ENCODE measurements around the gene SDK2. TPM values are rescaled to one million over a fixed set of nuclear protein-coding genes. Genes with fewer than 3 reads are reported as not detected.

Gene SDK2
- total and polyA plus RNA-seq, 2 of the 4 experiments (the other 2 are of a cell fraction): under 0.01 to 0.03 TPM

GRCh38 chr17:73634629-73635028 is 9.6 kb downstream of the SDK2 start:
- H2BK5ac ChIP-seq (ENCODE audit: low read depth, low read length, poor library complexity, severe bottlenecking): no peak overlapping the region
- no peak overlapping the region for H4K5ac ChIP-seq (ENCODE audit: low read depth, low read length)
- H3K9ac ChIP-seq (ENCODE audit: low read depth, low read length): no peak overlapping the region
- H3K18ac ChIP-seq (ENCODE audit: low read depth, low read length): no peak overlapping the region
- no peaks in the 10 kb centered on the region for H3K79me1 ChIP-seq (ENCODE audit: low read depth in 1 of 2, low read length in 2 of 2)
- H2AK9ac ChIP-seq (replicated peaks; ENCODE audit: low read depth, low read length, poor library complexity): no peak overlapping the region
- no peaks in the 10 kb centered on the region for H3K27me3 ChIP-seq (ENCODE audit: control insufficient read depth, insufficient read depth, low read length)
- intact Hi-C loops (cut with micrococcal nuclease) (no loop called here), in situ Hi-C loops (cut with MboI; ENCODE audit: low sequenced_read_pairs) (no loop called here), dilution Hi-C loops (cut with HindIII; ENCODE audit: low sequenced_read_pairs, unreplicated experiment) (no loop called here)
- H3K9me3 ChIP-seq (ENCODE audit: control insufficient read depth, insufficient read depth, low read length): no peaks in the 10 kb centered on the region; the same call in 1 of the 2 replicates
- no peaks in the 10 kb centered on the region for H3K36me3 ChIP-seq (ENCODE audit: control insufficient read depth, insufficient read depth, low read length)
- no TSS peak for BruUV-seq (replicated peaks)
- no peak overlapping the region for H2BK120ac ChIP-seq (ENCODE audit: low read depth, low read length)
- H3K27ac ChIP-seq (ENCODE audit: insufficient read depth, low read length): no peak overlapping the region
- H3K4me1 ChIP-seq (ENCODE audit: control insufficient read depth, insufficient read depth, low read length): no peaks in the 10 kb centered on the region
- DNase-seq (no peak), ATAC-seq (ENCODE audit: low read depth) (no peak)
- WGBS, 2 experiments (ENCODE audit: extremely low coverage in 2 of 2, insufficient read length in 1 of 2): 75% methylated on average over 1 of the region's 5 CpGs; no CpG with 5 or more reads in 1 of the 2 experiments
- no peak overlapping the region for H4K8ac ChIP-seq (ENCODE audit: low read depth in 2 of 2, low read length in 2 of 2)
- no peak overlapping the region for H3K4me2 ChIP-seq (ENCODE audit: low read depth, low read length)
- POLR2A ChIA-PET (ENCODE audit: unreplicated experiment): no interaction called here
- TF ChIP-seq MXI1 (IDR thresholded peaks at IDR 0.05; ENCODE audit: borderline replicate concordance, low read depth, low read length) (no peak), FOS (IDR thresholded peaks at IDR 0.05; ENCODE audit: low read depth, low read length) (no peak), BHLHE40 (IDR thresholded peaks at IDR 0.05; ENCODE audit: low read depth, low read length) (no peak), POLR2A (IDR thresholded peaks at IDR 0.05; ENCODE audit: low read depth, low read length) (no peak), RCOR1 (IDR thresholded peaks at IDR 0.05; ENCODE audit: insufficient replicate concordance, low read length) (no peak), RFX5 (IDR thresholded peaks at IDR 0.05; ENCODE audit: low read depth, low read length) (no peak), MAFK (IDR thresholded peaks at IDR 0.05; ENCODE audit: low read depth, low read length) (no peak), RAD21 (IDR thresholded peaks at IDR 0.05; ENCODE audit: low read length) (no peak), CHD1 (IDR thresholded peaks at IDR 0.05; ENCODE audit: low read depth, low read length) (no peak), MAZ (IDR thresholded peaks at IDR 0.05; ENCODE audit: borderline replicate concordance, low read depth, low read length) (no peak), CEBPB (IDR thresholded peaks at IDR 0.05; ENCODE audit: low read depth, low read length) (no peak), SMC3 (IDR thresholded peaks at IDR 0.05; ENCODE audit: low read depth, low read length) (no peak), NFE2L2 (IDR thresholded peaks at IDR 0.05; ENCODE audit: low read depth, low read length) (no peak)
- TF ChIP-seq, protein P1, sequence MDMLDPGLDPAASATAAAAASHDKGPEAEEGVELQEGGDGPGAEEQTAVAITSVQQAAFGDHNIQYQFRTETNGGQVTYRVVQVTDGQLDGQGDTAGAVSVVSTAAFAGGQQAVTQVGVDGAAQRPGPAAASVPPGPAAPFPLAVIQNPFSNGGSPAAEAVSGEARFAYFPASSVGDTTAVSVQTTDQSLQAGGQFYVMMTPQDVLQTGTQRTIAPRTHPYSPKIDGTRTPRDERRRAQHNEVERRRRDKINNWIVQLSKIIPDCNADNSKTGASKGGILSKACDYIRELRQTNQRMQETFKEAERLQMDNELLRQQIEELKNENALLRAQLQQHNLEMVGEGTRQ (IDR thresholded peaks at IDR 0.05; ENCODE audit: low read depth, low read length): no peak
- TF ChIP-seq, protein P2, sequence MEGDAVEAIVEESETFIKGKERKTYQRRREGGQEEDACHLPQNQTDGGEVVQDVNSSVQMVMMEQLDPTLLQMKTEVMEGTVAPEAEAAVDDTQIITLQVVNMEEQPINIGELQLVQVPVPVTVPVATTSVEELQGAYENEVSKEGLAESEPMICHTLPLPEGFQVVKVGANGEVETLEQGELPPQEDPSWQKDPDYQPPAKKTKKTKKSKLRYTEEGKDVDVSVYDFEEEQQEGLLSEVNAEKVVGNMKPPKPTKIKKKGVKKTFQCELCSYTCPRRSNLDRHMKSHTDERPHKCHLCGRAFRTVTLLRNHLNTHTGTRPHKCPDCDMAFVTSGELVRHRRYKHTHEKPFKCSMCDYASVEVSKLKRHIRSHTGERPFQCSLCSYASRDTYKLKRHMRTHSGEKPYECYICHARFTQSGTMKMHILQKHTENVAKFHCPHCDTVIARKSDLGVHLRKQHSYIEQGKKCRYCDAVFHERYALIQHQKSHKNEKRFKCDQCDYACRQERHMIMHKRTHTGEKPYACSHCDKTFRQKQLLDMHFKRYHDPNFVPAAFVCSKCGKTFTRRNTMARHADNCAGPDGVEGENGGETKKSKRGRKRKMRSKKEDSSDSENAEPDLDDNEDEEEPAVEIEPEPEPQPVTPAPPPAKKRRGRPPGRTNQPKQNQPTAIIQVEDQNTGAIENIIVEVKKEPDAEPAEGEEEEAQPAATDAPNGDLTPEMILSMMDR (conservative IDR thresholded peaks at IDR 0.05; ENCODE audit: low read depth, low read length): no peak
- TF ChIP-seq, protein P3, sequence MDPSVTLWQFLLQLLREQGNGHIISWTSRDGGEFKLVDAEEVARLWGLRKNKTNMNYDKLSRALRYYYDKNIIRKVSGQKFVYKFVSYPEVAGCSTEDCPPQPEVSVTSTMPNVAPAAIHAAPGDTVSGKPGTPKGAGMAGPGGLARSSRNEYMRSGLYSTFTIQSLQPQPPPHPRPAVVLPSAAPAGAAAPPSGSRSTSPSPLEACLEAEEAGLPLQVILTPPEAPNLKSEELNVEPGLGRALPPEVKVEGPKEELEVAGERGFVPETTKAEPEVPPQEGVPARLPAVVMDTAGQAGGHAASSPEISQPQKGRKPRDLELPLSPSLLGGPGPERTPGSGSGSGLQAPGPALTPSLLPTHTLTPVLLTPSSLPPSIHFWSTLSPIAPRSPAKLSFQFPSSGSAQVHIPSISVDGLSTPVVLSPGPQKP (IDR thresholded peaks at IDR 0.05; ENCODE audit: borderline replicate concordance, low read depth, low read length): no peak
- no peak overlapping the region for H4K91ac ChIP-seq (ENCODE audit: insufficient read depth, low read depth, low read length)
- no peak overlapping the region for H2BK15ac ChIP-seq (ENCODE audit: low read depth, low read length)
- no peaks in the 10 kb centered on the region for H3K9me1 ChIP-seq (ENCODE audit: insufficient read depth, low read length)
- H3K14ac ChIP-seq (replicated peaks; ENCODE audit: low read depth, low read length): no peak overlapping the region
- H3K4ac ChIP-seq (ENCODE audit: low read depth, low read length): no peak overlapping the region
- no peak overlapping the region for H2BK20ac ChIP-seq (ENCODE audit: low read depth, low read length)
- H2AFZ ChIP-seq (replicated peaks; ENCODE audit: low read length, poor library complexity): no peak overlapping the region
- no peak overlapping the region for H3K23ac ChIP-seq (ENCODE audit: low read depth, low read length)
- no peak overlapping the region for H3K56ac ChIP-seq (ENCODE audit: extremely low read depth, insufficient read depth, low read length)
- H2AK5ac ChIP-seq (ENCODE audit: low read depth, low read length): no peak overlapping the region
- H3K4me3 ChIP-seq (ENCODE audit: insufficient read depth, low read depth, low read length): no peak overlapping the region
- CTCF ChIA-PET: no interaction called here
- H4K20me1 ChIP-seq (ENCODE audit: insufficient read depth, low read length): no peaks in the 10 kb centered on the region
